22Rv1 (cell line): ENCODE results near the gene SAMD11.

Source experiments
- H3K27ac ChIP-seq: fragments of 450-650 bp; 2 replicates; pipeline ENCODE4 v1.5.1; 2017
- CTCF ChIP-seq: fragments of 450-650 bp; IDR thresholded peaks from 2 replicates; pipeline ENCODE4 v1.5.1; 2017; ENCODE audit warnings: mild to moderate bottlenecking
- ZFX ChIP-seq: fragments of 450-650 bp; IDR thresholded peaks from 2 replicates; pipeline ENCODE4 v1.6.1; 2017; ENCODE audit warnings: antibody characterized with exemption, borderline replicate concordance

Gene SAMD11

GRCh38 chr1:917466-918091 is 6.1 kb upstream of the SAMD11 start:
- TF ChIP-seq CTCF (no peak), ZFX (no peak)
- peak overlapping the region; percentile 91 for H3K27ac ChIP-seq

- peak overlapping the region; percentile 91 for H3K27ac ChIP-seq
- TF ChIP-seq CTCF: no peak
- no peak for TF ChIP-seq ZFX
Observed at GRCh38 chr1:918353-918752, 5.4 kb upstream of the SAMD11 start.

- H3K27ac ChIP-seq: peak overlapping the region; percentile 91
- TF ChIP-seq CTCF (no peak), ZFX (no peak)
Observed at GRCh38 chr1:918843-919242, 4.9 kb upstream of the SAMD11 start.

GRCh38 chr1:919271-919872 is 4.4 kb upstream of the SAMD11 start:
- no peak for TF ChIP-seq ZFX
- TF ChIP-seq CTCF: peak; percentile 8; the same call in 1 of the 2 replicates
- peak overlapping the region; percentile 91 for H3K27ac ChIP-seq

GRCh38 chr1:920010-920409 is 3.7 kb upstream of the SAMD11 start:
- TF ChIP-seq CTCF (no peak), ZFX (no peak)
- H3K27ac ChIP-seq: peak overlapping the region; percentile 91

GRCh38 chr1:920521-920920 is 3.2 kb upstream of the SAMD11 start:
- no peak for TF ChIP-seq CTCF
- TF ChIP-seq ZFX: no peak
- H3K27ac ChIP-seq: peak overlapping the region; percentile 91
